DND-41 (cell line): ENCODE results near the gene CDC23.
"Not testable (repeated sequence)": the region's sequence is repeated elsewhere in the genome, so short reads cannot be mapped to it uniquely, and the experiment has no call there.

Experiments
- ATAC-seq: fragments of 200-7000 bp; cut with Tn5 transposase; 3 replicates; pipeline ENCODE4 v1.9.1; 2021; ENCODE audit warnings: low read depth; ENCODE audit not compliant: insufficient read depth
- DNase-seq: peaks from one replicate; pipeline ENCODE4 v3.0.0-alpha.2; 2020
- H2AFZ ChIP-seq: 2 replicates; pipeline ENCODE4 v1.6.0; 2012; ENCODE audit warnings: low read depth, low read length
- H3K27ac ChIP-seq: 2 replicates; pipeline ENCODE4 v1.5.1; 2012; ENCODE audit warnings: low read length, inconsistent platforms
- H3K27me3 ChIP-seq: fragments of 200-600 bp; sonication (generic); 2 replicates; pipeline ENCODE4 v1.6.0; 2012; ENCODE audit warnings: low read length, mild to moderate bottlenecking, inconsistent platforms; ENCODE audit not compliant: insufficient read depth, poor library complexity
- H3K36me3 ChIP-seq: 2 replicates; pipeline ENCODE4 v1.5.1; 2012; ENCODE audit warnings: low read length, inconsistent platforms; ENCODE audit not compliant: insufficient read depth
- H3K4me1 ChIP-seq: 2 replicates; pipeline ENCODE4 v1.5.1; 2012; ENCODE audit warnings: mild to moderate bottlenecking, low read length; ENCODE audit not compliant: insufficient read depth
- H3K4me2 ChIP-seq: 2 replicates; pipeline ENCODE4 v1.6.0; 2012; ENCODE audit warnings: mild to moderate bottlenecking, moderate library complexity, low read length, inconsistent platforms; ENCODE audit not compliant: insufficient read depth
- H3K4me3 ChIP-seq, 2 experiments: fragments of 200-600 bp in 1 of 2; shearing (Covaris generic) in 1 of 2; 2 replicates each; pipeline ENCODE4 v1.5.1; 2012 to 2016; ENCODE audit warnings: inconsistent platforms in 2 of 2, low read length in 2 of 2, mild to moderate bottlenecking in 2 of 2, low read depth in 1 of 2, moderate library complexity in 1 of 2
- H3K79me2 ChIP-seq: 2 replicates; pipeline ENCODE4 v1.6.0; 2012; ENCODE audit warnings: low read length, inconsistent platforms; ENCODE audit not compliant: insufficient read depth
- H3K9ac ChIP-seq: 2 replicates; pipeline ENCODE4 v1.6.0; 2012; ENCODE audit warnings: low read depth, mild to moderate bottlenecking, inconsistent platforms, low read length, moderate library complexity
- H3K9me3 ChIP-seq: 2 replicates; pipeline ENCODE4 v1.5.1; 2012; ENCODE audit warnings: low read length, moderate library complexity, mild to moderate bottlenecking, inconsistent platforms; ENCODE audit not compliant: insufficient read depth, severe bottlenecking
- H4K20me1 ChIP-seq: 2 replicates; pipeline ENCODE4 v1.6.0; 2012; ENCODE audit warnings: low read length; ENCODE audit not compliant: insufficient read depth
- CTCF ChIP-seq: IDR thresholded peaks from 2 replicates; pipeline ENCODE4 v1.5.1; 2012; ENCODE audit warnings: borderline replicate concordance, low read length, moderate library complexity, mild to moderate bottlenecking; ENCODE audit not compliant: poor library complexity, severe bottlenecking; ENCODE audit errors: extremely low read depth
- EZH2 ChIP-seq: IDR thresholded peaks from 3 replicates; pipeline ENCODE4 v1.6.1; 2012; ENCODE audit warnings: borderline replicate concordance, low read depth, mild to moderate bottlenecking, moderate library complexity, low read length, inconsistent platforms; ENCODE audit not compliant: severe bottlenecking

CDC23 gene

GRCh38 chr5:138157626-138158025 is 55.5 kb downstream of the CDC23 start:
- Histone ChIP-seq H3K4me2 (no peak overlapping the region), H3K4me3 (no peak overlapping the region), H3K9me3 (no peaks in the 10 kb centered on the region), H3K36me3 (peaks cover 63% of the 10 kb centered on the region), H3K4me1 (no peaks in the 10 kb centered on the region), H3K27me3 (no peaks in the 10 kb centered on the region), H3K79me2 (no peaks in the 10 kb centered on the region), H3K9ac (no peak overlapping the region), H3K27ac (no peak overlapping the region), H2AFZ (no peak overlapping the region), H4K20me1 (peaks cover 5% of the 10 kb centered on the region; the same call in 1 of the 2 replicates)
- ATAC-seq, result no peak
- DNase-seq, result no peak
- TF ChIP-seq CTCF (no peak), EZH2 (no peak)

GRCh38 chr5:138155977-138156376 is 57.1 kb downstream of the CDC23 start:
- H3K4me3 ChIP-seq, H4K20me1 ChIP-seq, DNase-seq, H3K27me3 ChIP-seq, H3K9me3 ChIP-seq, H3K4me1 ChIP-seq, H3K4me2 ChIP-seq, ATAC-seq, H2AFZ ChIP-seq, H3K79me2 ChIP-seq, H3K9ac ChIP-seq, H3K27ac ChIP-seq: not testable (repeated sequence)
- H3K36me3 ChIP-seq, result peaks cover 47% of the 10 kb centered on the region

GRCh38 chr5:138149530-138149929 is 63.6 kb downstream of the CDC23 start:
- no peak overlapping the region for H3K9ac ChIP-seq
- no peaks in the 10 kb centered on the region for H3K4me1 ChIP-seq
- H2AFZ ChIP-seq, result no peak overlapping the region
- no peak overlapping the region for H3K4me2 ChIP-seq
- H3K4me3 ChIP-seq, result no peak overlapping the region
- no peaks in the 10 kb centered on the region for H4K20me1 ChIP-seq
- H3K36me3 ChIP-seq, result no peaks in the 10 kb centered on the region
- H3K27me3 ChIP-seq, result no peaks in the 10 kb centered on the region
- DNase-seq (no peak), ATAC-seq (no peak)
- H3K27ac ChIP-seq, result no peak overlapping the region
- H3K79me2 ChIP-seq, result no peaks in the 10 kb centered on the region
- H3K9me3 ChIP-seq, result no peaks in the 10 kb centered on the region
- TF ChIP-seq CTCF, result no peak
- no peak for TF ChIP-seq EZH2

GRCh38 chr5:138148811-138149210 is 64.3 kb downstream of the CDC23 start:
- H3K4me2 ChIP-seq, result no peak overlapping the region
- H3K27me3 ChIP-seq, result no peaks in the 10 kb centered on the region
- H3K9ac ChIP-seq, result no peak overlapping the region
- no peaks in the 10 kb centered on the region for H4K20me1 ChIP-seq
- H3K27ac ChIP-seq, result no peak overlapping the region
- no peaks in the 10 kb centered on the region for H3K4me1 ChIP-seq
- no peak for ATAC-seq
- H3K36me3 ChIP-seq, result no peaks in the 10 kb centered on the region
- H3K79me2 ChIP-seq, result no peaks in the 10 kb centered on the region
- DNase-seq, result no peak
- H3K9me3 ChIP-seq, result no peaks in the 10 kb centered on the region
- no peak overlapping the region for H2AFZ ChIP-seq
- TF ChIP-seq CTCF (no peak), EZH2 (no peak)
- no peak overlapping the region for H3K4me3 ChIP-seq

- not testable (repeated sequence) for H2AFZ ChIP-seq, H3K4me3 ChIP-seq, H4K20me1 ChIP-seq, H3K79me2 ChIP-seq, H3K9me3 ChIP-seq, ATAC-seq, H3K4me1 ChIP-seq, H3K27ac ChIP-seq, DNase-seq, H3K36me3 ChIP-seq, H3K27me3 ChIP-seq, H3K9ac ChIP-seq, H3K4me2 ChIP-seq
Observed at GRCh38 chr5:138143578-138143977, 69.5 kb downstream of the CDC23 start.
